Thoracic aorta (tissue), 2 donors: ENCODE results near the gene LRCH3. TPM values are rescaled to one million over a fixed set of nuclear protein-coding genes. Genes with fewer than 3 reads are reported as not detected.

Experiments used
- ATAC-seq: fragments of 150-250 bp; one replicate; pipeline ENCODE4 v1.8.0; 2017; ENCODE audit warnings: low read depth; ENCODE audit not compliant: insufficient number of reproducible peaks, low FRiP score
- DNase-seq: peaks from one replicate; pipeline ENCODE4 v3.0.0-alpha.2; 2020; ENCODE audit warnings: low spot score
- H3K27ac ChIP-seq, 2 donors: fragments of 200-600 bp; sonication (generic); 1 replicate in 1 of 2; 2 replicates in 1 of 2; pipeline ENCODE4 v1.5.1; 2016; ENCODE audit warnings: mild to moderate bottlenecking in 2 of 2, moderate library complexity in 2 of 2
- H3K27me3 ChIP-seq: fragments of 200-600 bp; sonication (generic); replicated peaks from 2 replicates; pipeline ENCODE4 v1.6.0; 2016; ENCODE audit warnings: mild to moderate bottlenecking; ENCODE audit not compliant: insufficient read depth
- H3K36me3 ChIP-seq: fragments of 200-600 bp; sonication (generic); one replicate; pipeline ENCODE4 v1.5.1; 2016
- H3K4me1 ChIP-seq, 2 donors: fragments of 200-600 bp; sonication (generic); 1 replicate in 1 of 2; 2 replicates in 1 of 2; pipeline versions ENCODE4 v1.5.1 to v1.6.0; 2016; ENCODE audit warnings: low read depth in 2 of 2, mild to moderate bottlenecking in 1 of 2; ENCODE audit not compliant: control insufficient read depth in 1 of 2
- H3K4me3 ChIP-seq: fragments of 200-600 bp; sonication (generic); 2 replicates; pipeline ENCODE4 v1.5.1; 2016; ENCODE audit warnings: mild to moderate bottlenecking
- H3K9me3 ChIP-seq: fragments of 200-600 bp; sonication (generic); 2 replicates; pipeline ENCODE4 v1.5.1; 2016
- CTCF ChIP-seq: fragments of 200-600 bp; sonication (generic); IDR thresholded peaks from one replicate; pipeline ENCODE4 v1.5.1; 2019; ENCODE audit warnings: antibody characterized with exemption
- total RNA-seq, 2 donors: library from RNA; depleted of rRNA; stranded (reverse); fragments of >200 nt; gene quantifications; one replicate each; pipeline versions ENCODE4 v1.1.0 to v1.2.3, GENCODE V29; 2016

LRCH3 gene
- total RNA-seq, 2 donors from 2014 or later: 66.7 to 87.6 TPM

- Histone ChIP-seq H3K4me1 (no peaks in the 10 kb centered on the region), H3K9me3 (no peaks in the 10 kb centered on the region), H3K27ac (no peak overlapping the region), H3K36me3 (peaks cover 3% of the 10 kb centered on the region), H3K27me3 (no peaks in the 10 kb centered on the region), H3K4me3 (no peak overlapping the region)
- no peak for DNase-seq
- no peak for ATAC-seq
- TF ChIP-seq CTCF: no peak
These were observed 145.8 kb downstream of the LRCH3 start for GRCh38 chr3:197936819-197937384.

Other genes starting within 250 kb of the LRCH3 start
- gene BDH1, start 235.3 kb upstream of the LRCH3 start, total RNA-seq: 10 to 100 TPM in 1 of 2 donors, 1 to 10 TPM in 1; 5.3 to 15.4 TPM
- gene RUBCN, start 54.4 kb upstream of the LRCH3 start, total RNA-seq: 10 to 100 TPM; 52.1 to 67.3 TPM
- 10 to 100 TPM; 20.4 to 47.3 TPM for gene FYTTD1, start 41.4 kb upstream of the LRCH3 start, total RNA-seq
- gene RPL35A, start 158.9 kb downstream of the LRCH3 start, total RNA-seq: 100 to 1,000 TPM; 277 to 520 TPM
- gene LMLN, start 169.0 kb downstream of the LRCH3 start, total RNA-seq: 1 to 10 TPM; 1.2 to 4.1 TPM